AG08395 (cell line): ENCODE measurements around the gene GGA1.

ENCODE experiments used
- DNase-seq: peaks from one replicate; pipeline ENCODE4 v3.0.0; 2012; ENCODE audit warnings: mixed read lengths, low spot score

Gene GGA1

DNA sequence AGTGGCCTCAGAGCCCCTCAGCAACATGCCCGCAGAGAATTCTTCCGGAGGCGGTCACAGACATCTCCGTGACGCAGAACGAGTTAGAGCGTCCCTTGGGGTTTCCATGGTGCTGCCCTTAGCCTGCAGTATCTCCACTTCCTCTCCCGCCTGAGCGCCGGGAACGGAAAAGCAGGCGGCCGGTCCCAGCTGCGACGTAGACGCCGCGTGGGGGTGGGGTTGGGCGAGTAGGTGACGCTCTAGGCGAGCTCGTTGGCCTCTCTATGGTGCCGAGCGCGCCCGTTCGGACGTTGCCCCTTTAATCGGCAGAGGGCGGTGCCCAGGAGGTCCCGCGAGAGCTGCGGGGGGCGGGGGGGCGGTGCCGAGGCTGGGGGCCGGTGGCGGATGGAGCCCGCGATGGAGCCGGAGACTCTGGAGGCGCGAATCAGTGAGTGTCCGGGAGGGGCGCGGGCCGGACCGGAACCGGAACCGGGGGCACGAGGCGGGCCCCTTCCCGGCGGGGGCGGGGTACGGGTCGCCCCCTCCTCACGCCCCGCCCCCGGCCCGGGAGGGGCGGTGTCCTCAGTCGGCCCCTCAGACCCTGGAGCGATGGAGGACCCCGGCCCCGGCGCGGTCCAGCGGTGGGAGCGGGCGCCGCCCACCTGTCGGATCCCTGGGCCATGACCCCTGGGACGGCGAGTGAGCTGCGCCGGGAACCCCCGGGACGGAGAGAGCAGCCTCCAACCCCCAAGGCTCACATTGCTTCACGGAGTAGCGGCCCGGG is at the start of gene GGA1:
Gene GGA1 (plus strand): TSS at position 358 of the 763 bp plus-strand sequence. CDS start 27 bp downstream, at position 385.
- peak; percentile 97 for DNase-seq

- no peak for DNase-seq
Measured at GRCh38 chr22:37559521-37559900, 49.1 kb upstream of the GGA1 start.

DNA sequence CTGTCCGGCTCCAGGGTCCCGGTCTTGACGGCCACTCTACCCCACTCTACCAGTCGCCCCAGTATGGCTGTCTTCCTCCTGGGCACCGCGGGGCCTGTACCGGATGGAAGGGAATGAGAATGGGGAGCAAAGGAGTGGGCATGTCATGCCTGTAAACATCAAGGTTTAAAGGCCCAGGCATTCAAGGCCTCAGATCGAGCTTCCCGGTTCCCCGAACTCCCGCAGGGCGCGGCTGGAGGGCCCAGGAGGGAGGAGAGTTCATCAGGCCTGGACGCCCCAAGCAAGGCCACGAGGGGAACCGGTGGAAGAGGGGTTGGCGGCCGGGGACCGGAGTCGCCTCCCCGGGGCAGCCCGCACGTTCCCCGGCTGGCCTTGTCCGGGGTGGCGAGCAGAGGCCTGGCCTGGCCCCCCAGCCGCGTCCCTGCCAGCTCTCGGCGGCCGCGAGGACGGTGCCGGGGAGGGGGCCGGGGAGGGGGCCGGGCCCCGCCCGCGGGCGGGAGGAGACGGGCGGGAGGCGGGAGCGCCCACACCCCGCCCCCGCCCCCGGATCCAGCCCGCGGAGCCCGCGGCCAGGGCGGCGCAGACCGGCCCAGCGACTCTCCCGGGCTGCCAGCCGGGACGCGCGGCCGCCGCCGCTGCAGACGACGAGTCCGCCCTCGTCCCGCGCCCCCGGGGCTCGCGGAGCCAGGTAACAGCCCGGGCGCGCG is 48.6 kb upstream of the GGA1 start, which contains the start of gene CDC42EP1:
Gene CDC42EP1 (plus strand): TSS at position 580 of the 707 bp plus-strand sequence. CDS start 5,870 bp downstream, outside the sequence.
- peak; percentile 79 for DNase-seq

DNA sequence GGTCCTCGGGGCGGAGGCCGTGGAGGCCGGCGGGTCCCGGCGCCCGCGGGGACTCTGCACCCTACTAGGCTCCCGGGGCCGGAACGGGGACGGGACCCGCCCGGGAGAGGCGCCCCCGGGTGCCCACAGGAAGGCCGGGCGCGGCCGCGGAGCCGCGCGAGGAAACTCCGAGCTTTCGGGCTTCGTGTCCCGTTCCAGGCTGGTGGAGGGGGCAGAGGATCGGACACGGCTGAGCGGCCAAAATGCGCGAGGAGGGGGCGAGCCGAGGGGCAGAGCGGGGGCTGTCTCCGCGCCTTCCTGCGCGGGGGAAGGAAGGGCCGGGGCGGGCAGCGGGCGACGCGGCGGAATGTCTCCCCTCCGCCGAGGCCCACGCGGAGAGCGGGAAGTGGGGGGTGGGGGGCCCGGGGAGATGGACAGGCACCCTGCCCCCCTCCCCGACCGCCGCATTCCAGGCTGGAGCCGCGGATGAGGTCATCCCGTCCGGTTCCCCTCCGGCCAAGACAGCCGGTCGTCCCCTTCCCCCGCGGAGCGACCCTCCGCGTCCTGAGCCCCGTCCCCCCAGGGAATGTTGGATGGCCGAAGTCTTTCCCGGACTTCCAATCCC is 47.9 kb upstream of the GGA1 start:
- peak; percentile 59 for DNase-seq

DNA sequence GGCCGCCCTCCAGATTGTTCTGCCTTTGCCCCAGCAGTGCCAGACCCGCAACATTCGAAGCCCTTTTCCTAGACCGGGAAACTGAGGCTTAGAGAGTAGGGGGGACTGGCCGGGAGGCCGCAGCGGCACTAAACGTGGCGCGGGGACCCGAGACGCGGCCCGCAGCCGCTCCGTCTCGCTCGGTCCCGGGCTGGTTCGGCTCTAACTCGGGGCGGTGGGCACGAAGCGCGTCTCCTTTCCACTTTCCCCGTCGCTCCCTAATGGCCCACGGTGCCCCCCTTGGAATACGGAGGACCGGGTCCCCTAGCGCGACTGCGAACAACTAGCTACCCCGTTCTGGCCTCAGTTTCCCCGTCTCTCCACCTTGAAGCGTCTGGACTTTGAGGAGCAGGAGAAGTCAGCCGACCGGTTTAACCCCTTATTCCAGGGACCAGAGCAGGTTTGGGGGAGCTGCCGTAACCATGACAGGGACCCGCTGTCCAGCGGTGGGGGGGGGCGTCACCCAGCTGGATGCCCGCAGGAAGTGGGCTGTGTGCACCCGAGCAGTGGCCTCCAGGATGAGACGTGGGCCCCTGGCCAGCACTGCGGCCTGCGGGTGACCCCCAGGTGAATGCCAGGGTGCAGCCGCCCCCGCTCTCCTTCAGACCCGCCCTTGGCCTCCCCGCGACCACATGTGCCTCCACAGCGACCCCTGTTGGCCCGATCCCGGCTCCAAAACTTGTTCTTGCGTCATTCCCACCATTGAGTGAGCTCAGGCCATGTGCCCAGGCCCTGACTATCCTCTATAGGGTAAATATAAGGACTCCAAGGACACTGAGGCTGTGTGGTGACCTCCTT is 47.2 kb upstream of the GGA1 start:
- peak; percentile 91 for DNase-seq

- DNase-seq: no peak
Measured at GRCh38 chr22:37562049-37562875, 46.4 kb upstream of the GGA1 start.

DNA sequence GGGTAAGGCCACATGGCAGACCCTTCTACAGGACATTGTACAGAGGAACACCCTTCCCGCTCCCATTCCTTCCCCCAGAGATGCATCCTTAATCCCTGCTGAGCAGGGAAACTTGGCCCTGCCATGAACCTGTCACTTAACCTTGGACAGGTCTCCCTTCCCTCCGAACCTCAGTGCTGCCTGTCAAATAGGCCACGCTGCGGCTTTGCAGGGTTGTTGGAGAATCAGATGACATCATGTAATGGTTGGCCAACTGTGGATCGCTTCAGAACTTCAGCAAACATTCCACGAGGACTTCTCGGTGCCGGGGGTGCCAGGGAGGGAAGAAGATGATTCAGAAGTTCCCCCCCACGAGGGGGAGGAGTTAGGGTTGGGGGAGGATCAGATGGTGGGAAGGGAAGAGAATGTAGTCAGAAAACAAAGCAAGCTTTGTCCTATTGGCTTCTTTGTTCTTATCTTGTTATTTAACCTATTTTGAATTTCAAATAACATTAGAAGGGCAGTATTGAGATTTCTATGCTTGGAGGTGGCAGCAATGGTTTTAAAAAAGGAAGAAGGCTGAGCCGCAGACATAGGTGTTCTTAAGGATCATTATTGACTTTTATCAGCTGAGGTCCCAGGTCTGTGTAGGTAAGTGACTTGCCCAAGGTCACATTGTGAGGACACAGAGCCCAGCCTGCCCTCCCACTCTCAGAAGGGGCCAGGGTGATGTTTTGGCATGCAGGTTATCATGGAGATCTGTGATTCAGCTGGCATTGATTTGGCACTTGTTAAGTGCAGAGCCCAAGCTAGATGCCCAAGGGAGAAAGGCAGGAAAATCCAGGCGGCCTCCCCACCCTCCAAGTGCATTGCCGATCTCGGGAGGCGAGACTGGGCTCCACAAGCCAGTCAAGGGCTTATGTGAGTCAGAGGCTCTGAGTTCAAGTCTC is 45.2 kb upstream of the GGA1 start:
- DNase-seq: peak; percentile 96

- no peak for DNase-seq
Measured at GRCh38 chr22:37564111-37564711, 44.4 kb upstream of the GGA1 start.

DNA sequence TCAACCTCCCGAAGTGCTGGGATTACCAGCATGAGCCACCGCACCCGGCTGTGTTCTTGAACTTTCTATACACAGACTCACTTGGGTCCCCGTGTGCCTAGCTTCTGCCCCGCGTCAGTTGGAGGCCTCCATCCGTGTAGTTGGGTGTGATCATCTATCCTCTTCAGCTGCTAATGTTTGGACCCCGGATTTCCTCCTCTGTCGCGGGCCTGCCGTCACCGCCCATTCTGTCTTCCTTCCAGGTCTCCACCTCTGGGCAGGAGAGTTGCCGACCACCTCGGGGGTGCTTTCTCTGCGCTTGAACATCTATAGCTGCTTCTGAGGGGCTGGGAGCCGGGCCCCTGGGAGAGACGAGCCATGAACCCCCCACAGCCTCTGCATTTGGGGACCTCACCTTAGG is 42.8 kb upstream of the GGA1 start:
- no peak for DNase-seq

DNA sequence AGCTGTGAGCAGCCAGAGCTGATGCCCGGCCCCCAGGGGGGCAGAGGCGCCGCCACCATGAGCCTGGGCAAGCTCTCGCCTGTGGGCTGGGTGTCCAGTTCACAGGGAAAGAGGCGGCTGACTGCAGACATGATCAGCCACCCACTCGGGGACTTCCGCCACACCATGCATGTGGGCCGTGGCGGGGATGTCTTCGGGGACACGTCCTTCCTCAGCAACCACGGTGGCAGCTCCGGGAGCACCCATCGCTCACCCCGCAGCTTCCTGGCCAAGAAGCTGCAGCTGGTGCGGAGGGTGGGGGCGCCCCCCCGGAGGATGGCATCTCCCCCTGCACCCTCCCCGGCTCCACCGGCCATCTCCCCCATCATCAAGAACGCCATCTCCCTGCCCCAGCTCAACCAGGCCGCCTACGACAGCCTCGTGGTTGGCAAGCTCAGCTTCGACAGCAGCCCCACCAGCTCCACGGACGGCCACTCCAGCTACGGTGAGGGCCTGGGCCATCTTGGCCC is 42.3 kb upstream of the GGA1 start:
- no peak for DNase-seq

DNA sequence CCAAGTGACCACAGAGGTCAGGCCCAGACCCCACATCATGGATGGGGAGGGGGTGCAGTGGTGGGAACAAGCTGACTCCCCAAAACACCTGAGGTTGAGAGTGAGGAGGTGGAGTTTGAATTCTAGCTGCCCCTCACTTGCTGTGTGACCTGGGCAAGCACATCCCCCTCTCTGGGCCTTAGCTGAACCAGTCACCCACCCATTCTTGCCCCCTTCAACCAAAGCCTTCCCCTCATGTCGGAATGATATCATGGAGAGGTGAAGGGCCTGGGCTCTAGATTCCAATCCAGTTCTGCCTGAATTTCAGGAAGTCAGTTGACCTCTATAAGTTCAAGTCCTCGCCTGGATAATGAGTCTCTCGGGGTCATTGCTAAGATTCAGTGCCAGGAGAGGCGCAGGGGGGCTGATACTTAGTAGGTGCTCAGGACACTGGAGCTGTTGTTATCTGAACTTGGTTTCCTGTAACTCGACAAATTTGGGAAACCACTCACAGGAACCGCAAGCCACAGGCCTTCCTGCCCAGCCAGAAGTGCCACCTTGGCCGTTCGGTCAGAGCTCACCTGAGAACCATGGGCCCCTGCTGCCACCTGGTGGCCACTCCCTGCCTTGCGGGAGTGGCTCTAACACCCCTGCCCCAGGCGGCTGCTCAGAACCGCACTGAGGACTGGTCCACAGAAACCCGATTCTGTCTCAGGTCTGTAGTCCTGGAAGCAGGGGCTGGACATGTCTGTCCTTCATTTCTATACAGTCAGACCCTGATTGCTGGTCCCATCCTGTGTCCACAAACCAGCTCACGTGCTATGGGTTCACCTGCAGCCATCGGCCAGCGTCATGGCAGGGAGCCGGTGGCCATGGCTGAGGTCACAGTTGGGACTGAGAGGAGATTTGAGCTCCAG is 41.5 kb upstream of the GGA1 start:
- peak; percentile 57 for DNase-seq

- DNase-seq: no peak
Measured at GRCh38 chr22:37568012-37568411, 40.6 kb upstream of the GGA1 start.

- no peak for DNase-seq
Measured at GRCh38 chr22:37568448-37569008, 40.1 kb upstream of the GGA1 start.

- DNase-seq: no peak
Measured at GRCh38 chr22:37569009-37569920, 39.4 kb upstream of the GGA1 start.

DNA sequence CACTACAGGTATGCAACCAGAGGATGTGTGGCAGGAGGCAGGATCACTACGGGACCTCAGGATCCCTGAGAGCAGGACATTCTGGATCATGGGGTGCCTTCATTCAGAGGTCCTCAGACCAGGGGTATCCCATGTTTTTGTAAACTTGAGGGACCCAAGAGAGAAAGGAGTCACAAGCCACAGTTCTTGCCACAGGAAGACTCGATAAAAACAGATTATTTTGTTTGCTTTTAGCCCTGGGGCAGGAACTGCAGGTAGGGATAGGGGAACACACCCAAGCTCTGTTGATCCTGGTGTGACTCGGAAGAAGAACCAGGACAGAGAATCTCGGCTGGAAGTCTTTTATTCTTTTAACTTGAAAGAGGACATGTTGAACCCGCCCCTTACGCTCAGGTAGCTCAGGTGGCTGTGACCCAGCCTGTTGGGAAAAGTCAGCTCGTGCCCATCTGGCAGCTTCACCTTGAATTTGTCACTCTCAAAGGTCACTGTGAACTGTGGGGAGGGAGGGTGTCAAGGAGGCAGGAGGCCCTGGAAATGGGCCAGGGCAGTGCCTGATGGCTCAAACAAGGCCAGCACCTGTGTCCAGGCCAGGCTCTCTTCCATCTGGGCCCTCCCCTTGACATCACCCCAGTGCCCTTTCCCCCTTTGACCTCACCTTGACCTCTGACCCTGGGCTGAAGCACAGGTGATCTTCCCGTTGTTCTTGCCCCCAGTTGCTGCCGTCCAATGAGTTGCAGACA is 38.5 kb upstream of the GGA1 start:
- no peak for DNase-seq

DNA sequence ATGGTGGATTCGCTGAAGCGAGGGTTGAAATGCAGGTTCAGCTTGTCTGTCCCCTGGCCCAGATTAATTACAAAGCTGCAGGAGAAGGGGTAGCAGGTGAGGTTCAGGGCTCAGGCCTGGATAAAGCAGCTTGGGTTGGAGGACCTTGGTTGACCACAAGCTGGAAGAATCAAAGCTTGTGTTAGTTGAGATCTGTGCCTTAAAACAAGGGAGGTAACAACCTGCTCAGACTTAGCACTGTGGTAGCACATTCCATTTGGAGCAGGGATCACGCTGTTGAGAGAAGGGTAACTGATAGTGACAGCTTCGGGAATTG is 38.0 kb upstream of the GGA1 start:
- no peak for DNase-seq
